ENCODE data around the gene VSX2.

The VSX2 gene

GRCh38 chr14:74302634-74303569 lies 63.7 kb downstream of the VSX2 start, which contains the start of gene ABCD4:
TSS of gene ABCD4 (minus strand) at chr14:74302934. CDS start at chr14:74302912, 22 bp downstream.
- peak; percentile 88 for DNase-seq

GRCh38 chr14:74308695-74309094 lies 69.4 kb downstream of the VSX2 start:
- no peak for DNase-seq

GRCh38 chr14:74309125-74310022 lies 70.1 kb downstream of the VSX2 start:
- no peak for DNase-seq

GRCh38 chr14:74312161-74312560 lies 72.9 kb downstream of the VSX2 start:
- no peak for DNase-seq

All from stimulated activated CD4-positive, alpha-beta T cell treated with anti-CD3 and anti-CD28 coated beads, Interleukin-1b, Interleukin-23, amount 100 ng/mL, for 48 hours (primary cell).